ENCODE data around the gene FIGN. TPM values are rescaled to one million over a fixed set of nuclear protein-coding genes. Genes with fewer than 3 reads are reported as not detected.

FIGN gene
- polyA plus RNA-seq, 1 donor from 2014 or later = 0.71 TPM

GRCh38 chr2:163733956-163734355 is 1.9 kb downstream of the FIGN start:
- Histone ChIP-seq H3K27ac (ENCODE audit: low read length) (no peak overlapping the region), H3K79me2 (replicated peaks; ENCODE audit: insufficient read depth, low read length) (peaks cover 48% of the 10 kb centered on the region), H3K9me3 (ENCODE audit: low read length) (no peaks in the 10 kb centered on the region), H3K36me3 (ENCODE audit: insufficient read depth, low read length) (no peaks in the 10 kb centered on the region), H3K27me3 (ENCODE audit: insufficient read depth, low read depth, low read length) (peaks cover 12% of the 10 kb centered on the region), H2AFZ (ENCODE audit: low read depth, low read length) (no peak overlapping the region), H3K4me2 (ENCODE audit: low read length) (no peak overlapping the region), H4K20me1 (ENCODE audit: insufficient read depth) (no peaks in the 10 kb centered on the region), H3F3A (ENCODE audit: insufficient read depth, low read length, poor library complexity, severe bottlenecking) (peaks cover 7% of the 10 kb centered on the region), H3K9ac (ENCODE audit: low read length) (no peak overlapping the region), H3K4me3 (ENCODE audit: low read length) (no peak overlapping the region), H3K9me2 (ENCODE audit: insufficient read depth, low read length) (no peaks in the 10 kb centered on the region)
- TF ChIP-seq TAF1 (IDR thresholded peaks at IDR 0.05; ENCODE audit: low read depth) = no peak
- no peak for TF ChIP-seq EP300 (conservative IDR thresholded peaks at IDR 0.05; ENCODE audit: poor library complexity, severe bottlenecking)
- no peak for TF ChIP-seq MXI1 (conservative IDR thresholded peaks at IDR 0.05; ENCODE audit: poor library complexity, severe bottlenecking)
- no peak for TF ChIP-seq RAD21 (conservative IDR thresholded peaks at IDR 0.05)
- no peak for TF ChIP-seq REST (IDR thresholded peaks at IDR 0.05; ENCODE audit: borderline replicate concordance)
- no peak for TF ChIP-seq CTCF (IDR thresholded peaks at IDR 0.05; ENCODE audit: poor library complexity, severe bottlenecking)
- TF ChIP-seq EZH2 (IDR thresholded peaks at IDR 0.05; ENCODE audit: borderline replicate concordance, insufficient read depth, low read length, poor library complexity, severe bottlenecking) = no peak
- no peak for TF ChIP-seq SMC3 (conservative IDR thresholded peaks at IDR 0.05; ENCODE audit: poor library complexity)
- no peak for TF ChIP-seq POLR2AphosphoS5 (IDR thresholded peaks at IDR 0.05)

GRCh38 chr2:163733301-163733938 is 2.4 kb downstream of the FIGN start:
- Histone ChIP-seq H3K4me3 (ENCODE audit: low read length) (no peak overlapping the region), H3K27ac (ENCODE audit: low read length) (no peak overlapping the region), H3F3A (ENCODE audit: insufficient read depth, low read length, poor library complexity, severe bottlenecking) (peaks cover 7% of the 10 kb centered on the region), H3K9me3 (ENCODE audit: low read length) (no peaks in the 10 kb centered on the region), H3K4me2 (ENCODE audit: low read length) (no peak overlapping the region), H3K9ac (ENCODE audit: low read length) (no peak overlapping the region), H3K36me3 (ENCODE audit: insufficient read depth, low read length) (no peaks in the 10 kb centered on the region), H3K27me3 (ENCODE audit: insufficient read depth, low read depth, low read length) (peaks cover 12% of the 10 kb centered on the region), H2AFZ (ENCODE audit: low read depth, low read length) (no peak overlapping the region), H3K79me2 (replicated peaks; ENCODE audit: insufficient read depth, low read length) (peaks cover 53% of the 10 kb centered on the region), H3K9me2 (ENCODE audit: insufficient read depth, low read length) (no peaks in the 10 kb centered on the region), H4K20me1 (ENCODE audit: insufficient read depth) (no peaks in the 10 kb centered on the region)
- no peak for TF ChIP-seq SMC3 (conservative IDR thresholded peaks at IDR 0.05; ENCODE audit: poor library complexity)
